ENCODE results near the gene SYNGR2.

SYNGR2 gene

DNA sequence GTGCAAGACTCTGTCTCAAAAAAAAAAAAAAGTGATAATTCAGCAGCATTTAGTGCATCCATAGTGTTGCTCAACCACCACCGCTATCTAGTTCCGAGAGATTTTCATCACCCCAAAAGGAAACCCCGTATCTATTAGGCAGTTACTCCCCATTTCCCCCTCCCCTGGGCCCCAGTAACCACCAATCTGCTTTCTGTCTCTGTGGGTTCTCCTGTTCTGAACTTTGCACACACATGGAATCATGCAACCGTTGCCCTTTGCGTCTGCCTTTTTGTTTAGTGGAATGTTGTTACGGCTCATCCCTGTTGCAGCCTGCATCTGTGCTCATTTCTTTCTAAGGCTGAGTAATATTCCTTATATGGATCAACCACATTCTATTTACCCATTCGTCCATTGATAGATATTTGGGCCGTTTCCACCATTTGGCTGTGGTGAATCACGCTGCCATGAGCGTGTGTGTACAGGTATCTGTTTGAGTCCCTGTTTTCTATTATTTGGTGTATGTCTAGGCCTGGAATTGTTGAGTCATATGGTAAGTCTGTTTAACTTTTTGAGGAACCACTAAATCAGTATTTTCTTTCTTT is 8.7 kb upstream of the SYNGR2 start:
- DNase-seq (ENCODE audit: low spot score) (peak; percentile 88), ATAC-seq (ENCODE audit: low read depth) (peak; percentile 91)
- H3K27ac ChIP-seq (ENCODE audit: poor library complexity, severe bottlenecking) = peak overlapping the region; percentile 93
- no peaks in the 10 kb centered on the region for H3K36me3 ChIP-seq (ENCODE audit: low read depth)
- no peaks in the 10 kb centered on the region for H3K27me3 ChIP-seq (ENCODE audit: insufficient read depth, poor library complexity, severe bottlenecking)
- H3K4me3 ChIP-seq (ENCODE audit: severe bottlenecking) = no peak overlapping the region
- TF ChIP-seq, protein P1, sequence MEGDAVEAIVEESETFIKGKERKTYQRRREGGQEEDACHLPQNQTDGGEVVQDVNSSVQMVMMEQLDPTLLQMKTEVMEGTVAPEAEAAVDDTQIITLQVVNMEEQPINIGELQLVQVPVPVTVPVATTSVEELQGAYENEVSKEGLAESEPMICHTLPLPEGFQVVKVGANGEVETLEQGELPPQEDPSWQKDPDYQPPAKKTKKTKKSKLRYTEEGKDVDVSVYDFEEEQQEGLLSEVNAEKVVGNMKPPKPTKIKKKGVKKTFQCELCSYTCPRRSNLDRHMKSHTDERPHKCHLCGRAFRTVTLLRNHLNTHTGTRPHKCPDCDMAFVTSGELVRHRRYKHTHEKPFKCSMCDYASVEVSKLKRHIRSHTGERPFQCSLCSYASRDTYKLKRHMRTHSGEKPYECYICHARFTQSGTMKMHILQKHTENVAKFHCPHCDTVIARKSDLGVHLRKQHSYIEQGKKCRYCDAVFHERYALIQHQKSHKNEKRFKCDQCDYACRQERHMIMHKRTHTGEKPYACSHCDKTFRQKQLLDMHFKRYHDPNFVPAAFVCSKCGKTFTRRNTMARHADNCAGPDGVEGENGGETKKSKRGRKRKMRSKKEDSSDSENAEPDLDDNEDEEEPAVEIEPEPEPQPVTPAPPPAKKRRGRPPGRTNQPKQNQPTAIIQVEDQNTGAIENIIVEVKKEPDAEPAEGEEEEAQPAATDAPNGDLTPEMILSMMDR (IDR thresholded peaks at IDR 0.05; ENCODE audit: poor library complexity, severe bottlenecking) = no peak
- H3K9me3 ChIP-seq (ENCODE audit: severe bottlenecking) = no peaks in the 10 kb centered on the region
- peaks cover 28% of the 10 kb centered on the region for H3K4me1 ChIP-seq (ENCODE audit: insufficient read depth, poor library complexity, severe bottlenecking)

DNA sequence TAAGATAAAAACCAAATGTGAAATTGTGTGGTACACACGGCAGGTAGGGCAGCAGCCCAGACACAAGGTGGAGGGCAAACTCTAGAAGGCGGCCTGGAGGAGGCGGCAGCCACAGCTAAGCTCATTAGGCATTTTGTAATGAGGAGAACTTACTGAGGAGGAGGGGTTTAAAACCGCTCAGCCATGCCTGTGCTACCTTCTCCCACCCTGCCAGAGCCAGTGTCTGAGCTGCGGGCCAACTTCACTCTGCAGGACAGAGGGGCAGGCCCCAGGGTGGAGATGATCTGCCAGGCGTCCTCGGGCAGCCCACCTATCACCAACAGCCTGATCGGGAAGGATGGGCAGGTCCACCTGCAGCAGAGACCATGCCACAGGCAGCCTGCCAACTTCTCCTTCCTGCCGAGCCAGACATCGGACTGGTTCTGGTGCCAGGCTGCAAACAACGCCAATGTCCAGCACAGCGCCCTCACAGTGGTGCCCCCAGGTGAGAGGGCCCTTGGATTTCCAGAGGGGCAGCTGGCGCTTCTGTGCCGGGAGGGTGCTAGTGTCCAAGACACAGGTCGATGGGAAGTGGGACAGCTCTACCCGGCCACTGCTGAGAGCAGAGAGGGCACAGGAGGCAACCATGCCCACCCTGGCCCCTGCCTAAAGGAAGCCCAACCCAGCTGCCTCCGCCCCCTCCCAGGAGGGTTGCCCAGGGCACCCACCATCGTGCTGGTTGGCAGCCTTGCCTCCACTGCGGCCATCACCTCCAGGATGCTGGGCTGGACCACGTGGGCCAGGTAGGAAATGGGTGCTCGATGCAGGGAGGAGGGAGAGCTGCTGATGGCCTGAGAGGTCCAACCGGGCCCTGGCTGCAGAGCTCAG is 4.3 kb upstream of the SYNGR2 start:
- H3K36me3 ChIP-seq (ENCODE audit: low read depth) = no peaks in the 10 kb centered on the region
- DNase-seq (ENCODE audit: low spot score) (no peak), ATAC-seq (ENCODE audit: low read depth) (no peak)
- no peak overlapping the region for H3K4me3 ChIP-seq (ENCODE audit: severe bottlenecking)
- TF ChIP-seq, protein P1 (IDR thresholded peaks at IDR 0.05; ENCODE audit: poor library complexity, severe bottlenecking) = no peak
- no peaks in the 10 kb centered on the region for H3K9me3 ChIP-seq (ENCODE audit: severe bottlenecking)
- H3K27ac ChIP-seq (ENCODE audit: poor library complexity, severe bottlenecking) = no peak overlapping the region
- peaks cover 21% of the 10 kb centered on the region for H3K4me1 ChIP-seq (ENCODE audit: insufficient read depth, poor library complexity, severe bottlenecking)
- no peaks in the 10 kb centered on the region for H3K27me3 ChIP-seq (ENCODE audit: insufficient read depth, poor library complexity, severe bottlenecking)

DNA sequence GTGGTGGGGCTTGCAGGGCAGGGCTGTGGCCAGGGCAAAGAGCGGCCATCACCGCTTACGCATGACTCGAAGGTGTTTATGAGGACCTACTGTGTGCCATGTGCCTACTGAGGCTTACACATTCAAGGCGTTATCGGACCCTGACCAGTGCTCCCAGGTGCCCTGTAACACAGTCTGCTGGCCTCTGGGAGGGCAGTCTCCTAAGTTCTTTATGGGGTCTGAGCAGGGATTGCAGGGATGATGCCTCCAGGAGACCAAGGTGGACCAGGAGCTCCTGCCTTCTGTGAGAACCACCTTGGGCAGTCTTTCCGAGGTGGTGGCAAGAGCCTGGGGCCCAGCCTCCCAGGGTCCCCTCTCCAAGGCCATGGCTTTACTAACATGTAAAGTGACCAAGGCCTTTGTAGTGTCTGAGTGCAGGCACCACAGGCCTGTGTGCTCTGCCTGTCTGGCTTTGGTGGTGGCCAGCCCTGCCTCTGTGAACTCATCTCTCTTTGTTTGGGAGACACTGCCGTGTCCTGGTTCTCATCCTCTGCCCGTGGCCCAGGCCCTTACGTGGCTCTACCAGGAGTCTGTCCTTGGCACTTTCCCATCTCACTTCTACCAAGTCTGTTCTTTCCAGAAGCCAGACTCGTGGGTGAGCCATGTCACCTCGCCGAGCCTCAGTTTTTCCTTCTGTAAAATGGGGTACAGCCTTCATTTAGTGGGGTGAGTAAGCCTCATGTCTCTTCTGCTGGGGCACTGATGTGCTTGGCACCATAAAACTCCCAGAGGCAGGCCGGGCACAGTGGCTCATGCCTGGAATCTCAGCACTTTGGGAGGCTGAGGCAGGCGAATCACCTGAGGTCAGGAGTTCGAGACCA is 3.4 kb upstream of the SYNGR2 start:
- H3K4me3 ChIP-seq (ENCODE audit: severe bottlenecking) = no peak overlapping the region
- ATAC-seq (ENCODE audit: low read depth) (no peak), DNase-seq (ENCODE audit: low spot score) (no peak)
- no peaks in the 10 kb centered on the region for H3K27me3 ChIP-seq (ENCODE audit: insufficient read depth, poor library complexity, severe bottlenecking)
- no peaks in the 10 kb centered on the region for H3K36me3 ChIP-seq (ENCODE audit: low read depth)
- no peak overlapping the region for H3K27ac ChIP-seq (ENCODE audit: poor library complexity, severe bottlenecking)
- TF ChIP-seq, protein P1 (IDR thresholded peaks at IDR 0.05; ENCODE audit: poor library complexity, severe bottlenecking) = no peak
- no peaks in the 10 kb centered on the region for H3K9me3 ChIP-seq (ENCODE audit: severe bottlenecking)
- H3K4me1 ChIP-seq (ENCODE audit: insufficient read depth, poor library complexity, severe bottlenecking) = peaks cover 16% of the 10 kb centered on the region

DNA sequence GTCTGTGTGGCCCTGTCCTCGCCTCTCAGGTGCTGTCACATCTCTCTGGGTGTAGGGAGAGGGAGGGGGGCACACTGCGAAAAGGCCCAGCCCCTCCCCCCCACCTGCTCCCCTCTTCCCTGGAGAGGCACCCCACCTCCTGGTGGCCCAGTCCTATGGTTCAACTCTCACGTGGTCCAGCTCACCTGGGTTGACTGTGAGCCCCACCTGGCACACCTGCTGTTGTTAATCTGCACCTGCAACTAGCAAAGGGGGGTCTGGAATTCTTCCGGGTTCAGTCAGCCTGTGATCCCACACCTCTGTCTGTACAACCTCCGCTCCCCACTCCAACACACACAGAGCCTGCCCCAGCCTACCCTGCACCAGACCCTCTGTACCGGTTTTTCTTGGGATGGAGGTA is 2.0 kb upstream of the SYNGR2 start:
- ATAC-seq (ENCODE audit: low read depth) (no peak), DNase-seq (ENCODE audit: low spot score) (no peak)
- H3K27me3 ChIP-seq (ENCODE audit: insufficient read depth, poor library complexity, severe bottlenecking) = no peaks in the 10 kb centered on the region
- peaks cover 8% of the 10 kb centered on the region for H3K4me1 ChIP-seq (ENCODE audit: insufficient read depth, poor library complexity, severe bottlenecking)
- H3K36me3 ChIP-seq (ENCODE audit: low read depth) = peaks cover 10% of the 10 kb centered on the region; the same call in 1 of the 2 replicates
- TF ChIP-seq, protein P1 (IDR thresholded peaks at IDR 0.05; ENCODE audit: poor library complexity, severe bottlenecking) = no peak
- no peak overlapping the region for H3K4me3 ChIP-seq (ENCODE audit: severe bottlenecking)
- H3K27ac ChIP-seq (ENCODE audit: poor library complexity, severe bottlenecking) = no peak overlapping the region
- H3K9me3 ChIP-seq (ENCODE audit: severe bottlenecking) = no peaks in the 10 kb centered on the region

All from RWPE2 (cell line).